AG20443 (cell line): ENCODE measurements around the gene LRRC47.
"Not testable (repeated sequence)": the region's sequence is repeated elsewhere in the genome, so short reads cannot be mapped to it uniquely, and the experiment has no call there.

Experiments
- DNase-seq: peaks from one replicate; pipeline ENCODE4 v3.0.0; 2012; ENCODE audit warnings: low spot score, mixed read lengths

Gene LRRC47

GRCh38 chr1:3771108-3772026, 24.9 kb downstream of the LRRC47 start:
- no peak for DNase-seq

GRCh38 chr1:3770047-3770765, 26.1 kb downstream of the LRRC47 start:
- DNase-seq: no peak

- DNase-seq: no peak
Measured at GRCh38 chr1:3768811-3769390, 27.4 kb downstream of the LRRC47 start.

- no peak for DNase-seq
Measured at GRCh38 chr1:3767328-3767925, 28.9 kb downstream of the LRRC47 start.

GRCh38 chr1:3763351-3764125, 32.8 kb downstream of the LRRC47 start:
- no peak for DNase-seq

GRCh38 chr1:3762873-3763228, 33.4 kb downstream of the LRRC47 start:
- DNase-seq: no peak

GRCh38 chr1:3762151-3762872, 34.0 kb downstream of the LRRC47 start:
- DNase-seq: no peak

- DNase-seq: no peak
Measured at GRCh38 chr1:3761296-3762010, 34.8 kb downstream of the LRRC47 start.

- no peak for DNase-seq
Measured at GRCh38 chr1:3759796-3760195, 36.5 kb downstream of the LRRC47 start.

- no peak for DNase-seq
Measured at GRCh38 chr1:3759164-3759563, 37.1 kb downstream of the LRRC47 start.

- DNase-seq: no peak
Measured at GRCh38 chr1:3756394-3756793, 39.9 kb downstream of the LRRC47 start.

GRCh38 chr1:3753656-3754454, 42.4 kb downstream of the LRRC47 start:
- no peak for DNase-seq

GRCh38 chr1:3752400-3752945, 43.8 kb downstream of the LRRC47 start, which contains the start of gene CCDC27:
TSS of gene CCDC27 (plus strand) at chr1:3752450. CDS start at chr1:3752482, 32 bp downstream.
- DNase-seq: no peak

GRCh38 chr1:3750741-3751140, 45.6 kb downstream of the LRRC47 start:
- no peak for DNase-seq

- no peak for DNase-seq
Measured at GRCh38 chr1:3749512-3749911, 46.8 kb downstream of the LRRC47 start.

GRCh38 chr1:3748316-3748900, 47.9 kb downstream of the LRRC47 start:
- DNase-seq: not testable (repeated sequence)

GRCh38 chr1:3747903-3748302, 48.4 kb downstream of the LRRC47 start:
- no peak for DNase-seq

GRCh38 chr1:3747522-3747848, 48.8 kb downstream of the LRRC47 start:
- DNase-seq: no peak
